ENCODE measurements around the gene ARIH2.

Gene ARIH2

GRCh38 chr3:48979451-48979850, 60.8 kb downstream of the ARIH2 start:
- no peak for DNase-seq

- DNase-seq = no peak
Measured at GRCh38 chr3:48980295-48980694, 61.7 kb downstream of the ARIH2 start.

- no peak for DNase-seq
Measured at GRCh38 chr3:48982016-48982415, 63.4 kb downstream of the ARIH2 start.

- no peak for DNase-seq
Measured at GRCh38 chr3:48982686-48983085, 64.0 kb downstream of the ARIH2 start.

GRCh38 chr3:48983096-48983495, 64.5 kb downstream of the ARIH2 start:
- DNase-seq = no peak

- DNase-seq = no peak
Measured at GRCh38 chr3:48984663-48985062, 66.0 kb downstream of the ARIH2 start.

GRCh38 chr3:48985831-48986376, 67.3 kb downstream of the ARIH2 start:
- no peak for DNase-seq

GRCh38 chr3:48989126-48989795, 70.6 kb downstream of the ARIH2 start:
- DNase-seq = no peak

- DNase-seq = no peak
Measured at GRCh38 chr3:48989796-48990635, 71.4 kb downstream of the ARIH2 start, which contains the start of gene P4HTM. TSS of gene P4HTM (plus strand) at chr3:48990241. CDS start at chr3:48990257, 16 bp downstream.

GRCh38 chr3:48990636-48991469, 72.2 kb downstream of the ARIH2 start:
- DNase-seq = no peak

GRCh38 chr3:48991851-48992545, 73.4 kb downstream of the ARIH2 start:
- no peak for DNase-seq

- no peak for DNase-seq
Measured at GRCh38 chr3:48993834-48994233, 75.2 kb downstream of the ARIH2 start.

- DNase-seq = no peak
Measured at GRCh38 chr3:48996640-48997039, 78.0 kb downstream of the ARIH2 start.

- DNase-seq = no peak
Measured at GRCh38 chr3:48997102-48997635, 78.5 kb downstream of the ARIH2 start.

GRCh38 chr3:48997714-48998637, 79.3 kb downstream of the ARIH2 start:
- no peak for DNase-seq

- no peak for DNase-seq
Measured at GRCh38 chr3:48999085-48999858, 80.6 kb downstream of the ARIH2 start.

GRCh38 chr3:49001155-49001554, 82.5 kb downstream of the ARIH2 start:
- no peak for DNase-seq

- no peak for DNase-seq
Measured at GRCh38 chr3:49004352-49005302, 86.0 kb downstream of the ARIH2 start.

- DNase-seq = no peak
Measured at GRCh38 chr3:49005303-49005680, 86.7 kb downstream of the ARIH2 start.
